Body of pancreas (tissue), 4 donors: ENCODE results near the gene MYLK. TPM values are rescaled to one million over a fixed set of nuclear protein-coding genes. Genes with fewer than 3 reads are reported as not detected.
A peak's percentile ranks its signal among the peaks of the same experiment; 100 is the strongest.
"Not testable (repeated sequence)": the region's sequence is repeated elsewhere in the genome, so short reads cannot be mapped to it uniquely, and the experiment has no call there.

Experiments used
- ATAC-seq: fragments of 150-250 bp; one replicate; pipeline ENCODE4 v1.9.1; 2016
- DNase-seq, 4 donors: peaks; one replicate each; pipeline ENCODE4 v3.0.0-alpha.2; 2019
- H3K27ac ChIP-seq, 4 donors: fragments of 200-600 bp; sonication (generic); 1 replicate in 3 of 4; 2 replicates in 1 of 4; pipeline versions ENCODE4 v1.5.1 to v1.6.1; 2016 to 2019; ENCODE audit warnings: mild to moderate bottlenecking in 1 of 4, mixed read lengths in 1 of 4, moderate library complexity in 1 of 4
- H3K27me3 ChIP-seq, 2 donors: fragments of 200-600 bp; sonication (generic); one replicate each; pipeline ENCODE4 v1.6.0; 2016; ENCODE audit warnings: mild to moderate bottlenecking in 1 of 2
- H3K36me3 ChIP-seq, 2 donors: fragments of 200-600 bp; sonication (generic); replicated peaks in 1 of 2; 2 replicates each; pipeline ENCODE4 v1.5.1; 2016; ENCODE audit warnings: low read depth in 2 of 2; ENCODE audit not compliant: insufficient read depth in 1 of 2
- H3K4me1 ChIP-seq: fragments of 200-600 bp; sonication (generic); one replicate; pipeline ENCODE4 v1.6.0; 2016
- H3K4me3 ChIP-seq, 2 donors: fragments of 200-600 bp; sonication (generic); 1 replicate in 1 of 2; 2 replicates in 1 of 2; pipeline ENCODE4 v1.5.1; 2016 to 2019
- H3K9me3 ChIP-seq, 3 donors: fragments of 200-600 bp; sonication (generic); 1 replicate in 2 of 3; 2 replicates in 1 of 3; pipeline ENCODE4 v1.5.1; 2016
- CTCF ChIP-seq, 7 experiments: fragments of 450-650 bp in 4 of 7; fragments of 200-600 bp in 3 of 7; sonication (generic) in 3 of 7; IDR thresholded peaks; one replicate each; pipeline ENCODE4 v1.5.1; 2016 to 2019; ENCODE audit warnings: antibody characterized with exemption in 7 of 7
- POLR2A ChIP-seq, 3 donors: fragments of 450-650 bp; IDR thresholded peaks; one replicate each; pipeline ENCODE4 v1.6.1; 2016; ENCODE audit warnings: antibody characterized with exemption in 3 of 3, mild to moderate bottlenecking in 2 of 3
- WGBS, 2 donors: methylation state at CpG; one replicate each; pipeline ENCODE4 v1.1.5; 2017; 5-methylcytosine and 5-hydroxymethylcytosine counted together
- intact Hi-C: fragments of 100-400 bp; cut with DNase I; formaldehyde crosslinking; loops from one replicate; pipeline ENCODE4 v1.15.1; 2023
- total RNA-seq, 2 donors: library from RNA; depleted of rRNA; stranded (reverse); fragments of >200 nt; gene quantifications; one replicate each; pipeline ENCODE4 v1.1.0, GENCODE V29; 2016

MYLK gene
- total RNA-seq, 2 donors from 2014 or later, result 7.6 to 36.6 TPM

GRCh38 chr3:123606527-123606926 lies 277.6 kb downstream of the MYLK start:
- ATAC-seq (no peak), DNase-seq (no peak)
- Histone ChIP-seq H3K36me3 (no peaks in the 10 kb centered on the region), H3K27ac (no peak overlapping the region), H3K27me3 (no peaks in the 10 kb centered on the region), H3K9me3 (no peaks in the 10 kb centered on the region), H3K4me3 (no peak overlapping the region), H3K4me1 (peaks cover 14% of the 10 kb centered on the region)
- intact Hi-C loops, result no loop called here
- no peak for TF ChIP-seq CTCF (IDR thresholded peaks at IDR 0.05)
- TF ChIP-seq POLR2A (IDR thresholded peaks at IDR 0.05), result no peak

GRCh38 chr3:123605789-123606234 lies 278.3 kb downstream of the MYLK start:
- 35 to 56% methylated on average over 5 of the region's 5 CpGs for WGBS, 2 donors
- Histone ChIP-seq H3K4me1 (peaks cover 14% of the 10 kb centered on the region), H3K4me3 (no peak overlapping the region), H3K27ac (peak overlapping the region in 3 of 4 donors; percentile 33 to 48 (median 45)), H3K36me3 (no peaks in the 10 kb centered on the region), H3K9me3 (no peaks in the 10 kb centered on the region), H3K27me3 (no peaks in the 10 kb centered on the region)
- DNase-seq (peak in 1 of 4 donors; percentile 11), ATAC-seq (peak; percentile 73)
- intact Hi-C loops, result no loop called here
- no peak for TF ChIP-seq POLR2A (IDR thresholded peaks at IDR 0.05)

GRCh38 chr3:123603153-123603552 lies 281.0 kb downstream of the MYLK start:
- ATAC-seq, H3K27ac ChIP-seq, intact Hi-C loops, H3K36me3 ChIP-seq, H3K27me3 ChIP-seq, H3K4me3 ChIP-seq, H3K9me3 ChIP-seq, DNase-seq: not testable (repeated sequence)
- H3K4me1 ChIP-seq, result peaks cover 14% of the 10 kb centered on the region
- 91 to 97% methylated on average over 2 of the region's 2 CpGs for WGBS, 2 donors

GRCh38 chr3:123602325-123602724 lies 281.8 kb downstream of the MYLK start:
- peak; percentile 13 to 72 (median 26) for DNase-seq
- TF ChIP-seq CTCF (IDR thresholded peaks at IDR 0.05) (no peak), POLR2A (IDR thresholded peaks at IDR 0.05) (no peak)

GRCh38 chr3:123600863-123601262 lies 283.3 kb downstream of the MYLK start:
- H3K9me3 ChIP-seq, H3K27me3 ChIP-seq, H3K4me3 ChIP-seq, intact Hi-C loops, H3K27ac ChIP-seq, DNase-seq, H3K36me3 ChIP-seq, ATAC-seq: not testable (repeated sequence)
- peaks cover 12% of the 10 kb centered on the region for H3K4me1 ChIP-seq

More at GRCh38 chr3:123602325-123602724, 281.8 kb downstream of the MYLK start:
- H3K9me3 ChIP-seq, result no peaks in the 10 kb centered on the region
- whole genome bisulfite sequencing, 2 donors, result 38 to 53% methylated on average over 1 of the region's 1 CpG
- H3K4me1 ChIP-seq, result peaks cover 14% of the 10 kb centered on the region
- H3K36me3 ChIP-seq, result no peaks in the 10 kb centered on the region
- no peaks in the 10 kb centered on the region for H3K27me3 ChIP-seq
- H3K27ac ChIP-seq, result no peak overlapping the region
- no peak for ATAC-seq
- H3K4me3 ChIP-seq, result no peak overlapping the region
- intact Hi-C loops, result no loop called here

- DNase-seq (no peak), ATAC-seq (no peak)
- no peaks in the 10 kb centered on the region for H3K27me3 ChIP-seq
- no peak overlapping the region for H3K4me3 ChIP-seq
- intact Hi-C loops, result no loop called here
- no peak overlapping the region for H3K27ac ChIP-seq
- TF ChIP-seq POLR2A (IDR thresholded peaks at IDR 0.05), result no peak
- no peak for TF ChIP-seq CTCF (IDR thresholded peaks at IDR 0.05)
- H3K4me1 ChIP-seq, result peaks cover 6% of the 10 kb centered on the region
- no peaks in the 10 kb centered on the region for H3K9me3 ChIP-seq
- 79 to 85% methylated on average over 4 of the region's 4 CpGs for WGBS, 2 donors
- no peaks in the 10 kb centered on the region for H3K36me3 ChIP-seq
Observed at GRCh38 chr3:123597561-123597960, 286.6 kb downstream of the MYLK start.
